MCF 10A (cell line): ENCODE data around the gene ZDHHC17. TPM values are rescaled to one million over a fixed set of nuclear protein-coding genes. Genes with fewer than 3 reads are reported as not detected.

Source experiments
- BruUV-seq: library from RNA; stranded (reverse); fragments of 400-500 nt; replicated peaks from 2 replicates; lab custom pipeline; 2021; lab: Mats Ljungman, UMichigan
- CTCF ChIA-PET: fragments of 300-600 bp; sonication (Branson Sonifier 250); formaldehyde crosslinking; extraction: SDS; loops from one replicate; lab custom pipeline; 2021; ENCODE audit warnings: antibody characterized with exemption, inconsistent platforms; lab: Yijun Ruan, JAX
- POLR2A ChIA-PET: fragments of 300-600, 350-650 bp; sonication (Branson Sonifier 250); formaldehyde crosslinking; extraction: SDS; loops from one replicate; lab custom pipeline; 2020; ENCODE audit warnings: antibody characterized with exemption, inconsistent platforms; lab: Yijun Ruan, JAX
- DNase-seq: peaks from one replicate; pipeline ENCODE4 v3.0.0-alpha.2; 2018; ENCODE audit not compliant: unreplicated experiment
- H3K27ac Mint-ChIP-seq: one replicate; pipeline ENCODE4 v1.8.0; 2022; ENCODE audit warnings: mild to moderate bottlenecking, low read depth, mixed read lengths; ENCODE audit not compliant: unreplicated experiment
- H3K27me3 Mint-ChIP-seq: one replicate; pipeline ENCODE4 v1.8.0; 2022; ENCODE audit warnings: mixed read lengths; ENCODE audit not compliant: insufficient read depth, unreplicated experiment
- H3K36me3 Mint-ChIP-seq: one replicate; pipeline ENCODE4 v1.8.0; 2022; ENCODE audit warnings: mild to moderate bottlenecking, moderate library complexity, mixed read lengths; ENCODE audit not compliant: insufficient read depth, unreplicated experiment
- H3K4me1 Mint-ChIP-seq: one replicate; pipeline ENCODE4 v1.8.0; 2022; ENCODE audit warnings: mixed read lengths; ENCODE audit not compliant: insufficient read depth, unreplicated experiment
- H3K4me3 Mint-ChIP-seq: one replicate; pipeline ENCODE4 v1.8.0; 2022; ENCODE audit warnings: mild to moderate bottlenecking, moderate library complexity, mixed read lengths; ENCODE audit not compliant: unreplicated experiment
- H3K9me3 Mint-ChIP-seq: one replicate; pipeline ENCODE4 v1.8.0; 2022; ENCODE audit warnings: mixed read lengths; ENCODE audit not compliant: unreplicated experiment
- intact Hi-C: fragments of 100-400 bp; cut with micrococcal nuclease; formaldehyde crosslinking; loops from 2 replicates; pipeline ENCODE4 v1.14.1; 2022
- total RNA-seq: library from RNA; stranded (reverse); gene quantifications from 2 replicates; pipeline ENCODE4 v1.2.3, GENCODE V29; 2022
- TF ChIP-seq, protein P1 (sequence below): fragments of 200-600 bp; IDR thresholded peaks from one replicate; pipeline ENCODE4 v1.8.0; 2022; ENCODE audit warnings: antibody characterized with exemption, mild to moderate bottlenecking; ENCODE audit not compliant: unreplicated experiment

Gene ZDHHC17
- total RNA-seq, 1 experiment from 2014 or later: 26.9 TPM

GRCh38 chr12:76864791-76865400 lies 101.0 kb downstream of the ZDHHC17 start:
- H3K36me3 Mint-ChIP-seq: peaks cover 7% of the 10 kb centered on the region
- H3K27me3 Mint-ChIP-seq: no peaks in the 10 kb centered on the region
- no peak overlapping the region for H3K4me3 Mint-ChIP-seq
- TF ChIP-seq, protein P1, sequence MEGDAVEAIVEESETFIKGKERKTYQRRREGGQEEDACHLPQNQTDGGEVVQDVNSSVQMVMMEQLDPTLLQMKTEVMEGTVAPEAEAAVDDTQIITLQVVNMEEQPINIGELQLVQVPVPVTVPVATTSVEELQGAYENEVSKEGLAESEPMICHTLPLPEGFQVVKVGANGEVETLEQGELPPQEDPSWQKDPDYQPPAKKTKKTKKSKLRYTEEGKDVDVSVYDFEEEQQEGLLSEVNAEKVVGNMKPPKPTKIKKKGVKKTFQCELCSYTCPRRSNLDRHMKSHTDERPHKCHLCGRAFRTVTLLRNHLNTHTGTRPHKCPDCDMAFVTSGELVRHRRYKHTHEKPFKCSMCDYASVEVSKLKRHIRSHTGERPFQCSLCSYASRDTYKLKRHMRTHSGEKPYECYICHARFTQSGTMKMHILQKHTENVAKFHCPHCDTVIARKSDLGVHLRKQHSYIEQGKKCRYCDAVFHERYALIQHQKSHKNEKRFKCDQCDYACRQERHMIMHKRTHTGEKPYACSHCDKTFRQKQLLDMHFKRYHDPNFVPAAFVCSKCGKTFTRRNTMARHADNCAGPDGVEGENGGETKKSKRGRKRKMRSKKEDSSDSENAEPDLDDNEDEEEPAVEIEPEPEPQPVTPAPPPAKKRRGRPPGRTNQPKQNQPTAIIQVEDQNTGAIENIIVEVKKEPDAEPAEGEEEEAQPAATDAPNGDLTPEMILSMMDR: no peak
- no peak overlapping the region for H3K27ac Mint-ChIP-seq
- no peak for DNase-seq
- ChIA-PET POLR2A (interaction anchor here (1.2 kb wide), 1 partner anchor 19 kb away, joined by 3 read pairs; no protein-coding TSS in a partner anchor), CTCF (interaction anchor here (0.5 kb wide), 1 partner anchor 10 kb away, joined by 5 read pairs; no protein-coding TSS in a partner anchor)
- no peaks in the 10 kb centered on the region for H3K4me1 Mint-ChIP-seq
- no peaks in the 10 kb centered on the region for H3K9me3 Mint-ChIP-seq
- intact Hi-C loops: no loop called here
- BruUV-seq: no TSS peak

DNA sequence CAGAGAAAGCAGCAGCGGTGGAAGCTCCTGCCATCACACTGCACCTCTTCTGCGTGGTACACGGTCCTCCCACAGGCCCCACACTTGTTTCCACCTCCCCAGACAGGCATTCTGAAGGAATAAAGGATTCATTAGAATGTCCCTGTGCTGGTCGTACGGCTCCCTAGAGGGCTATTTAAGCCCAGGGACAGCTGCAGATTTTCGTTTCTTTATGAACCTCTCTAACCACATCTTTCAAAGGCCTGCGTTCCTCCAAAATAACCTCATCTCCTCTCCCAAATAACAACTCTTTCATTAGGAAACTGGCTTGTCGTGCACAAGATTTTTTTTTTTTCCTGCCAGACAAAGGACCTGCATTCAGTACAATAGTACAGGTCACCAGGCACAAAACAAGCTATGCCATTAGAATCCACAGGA lies 102.2 kb downstream of the ZDHHC17 start:
- intact Hi-C loops: no loop called here
- Mint-ChIP-seq H3K27ac (no peak overlapping the region), H3K4me3 (no peak overlapping the region), H3K4me1 (no peaks in the 10 kb centered on the region), H3K27me3 (no peaks in the 10 kb centered on the region), H3K36me3 (peaks cover 4% of the 10 kb centered on the region), H3K9me3 (no peaks in the 10 kb centered on the region)
- DNase-seq: no peak
- POLR2A ChIA-PET: interaction anchor here (0.6 to 1.2 kb wide), 2 partner anchors 17 to 75 kb away, joined by 3 read pairs; no protein-coding TSS in a partner anchor
- TF ChIP-seq, protein P1: no peak
- CTCF ChIA-PET: interaction anchor here (0.6 to 1.3 kb wide), 6 partner anchors 9 to 140 kb away, joined by 3 to 4 read pairs (median 3); partner anchors contain the start of gene CSRP2
- no TSS peak for BruUV-seq

DNA sequence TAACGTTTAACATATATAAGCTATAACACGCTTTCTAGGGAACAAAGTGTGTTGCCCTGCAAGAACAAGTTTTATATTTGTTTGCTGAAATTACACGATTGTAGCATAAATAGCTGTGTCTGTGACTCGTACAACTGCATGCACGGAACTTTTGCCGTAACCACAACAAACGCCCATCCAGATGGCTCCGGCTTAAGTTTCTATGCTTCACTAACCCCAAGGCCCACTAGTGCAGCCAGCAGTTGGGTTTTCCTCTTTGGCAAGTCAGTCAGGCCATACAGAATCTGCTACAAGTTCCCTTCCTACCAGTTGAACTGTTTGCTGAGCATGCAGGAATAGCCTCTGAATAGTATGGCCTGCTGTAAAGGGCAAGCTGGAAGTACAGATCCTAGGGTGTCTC lies 102.8 kb downstream of the ZDHHC17 start:
- ChIA-PET CTCF (interaction anchor here (1.2 to 1.3 kb wide), 2 partner anchors 9 to 46 kb away, joined by 3 to 4 read pairs; no protein-coding TSS in a partner anchor), POLR2A (interaction anchor here (0.6 kb wide), 1 partner anchor 9 kb away, joined by 3 read pairs; no protein-coding TSS in a partner anchor)
- no peaks in the 10 kb centered on the region for H3K36me3 Mint-ChIP-seq
- H3K4me1 Mint-ChIP-seq: no peaks in the 10 kb centered on the region
- no peak for DNase-seq
- no peak overlapping the region for H3K27ac Mint-ChIP-seq
- TF ChIP-seq, protein P1: no peak
- intact Hi-C loops: no loop called here
- H3K27me3 Mint-ChIP-seq: no peaks in the 10 kb centered on the region
- no peak overlapping the region for H3K4me3 Mint-ChIP-seq
- H3K9me3 Mint-ChIP-seq: no peaks in the 10 kb centered on the region
- BruUV-seq: no TSS peak

DNA sequence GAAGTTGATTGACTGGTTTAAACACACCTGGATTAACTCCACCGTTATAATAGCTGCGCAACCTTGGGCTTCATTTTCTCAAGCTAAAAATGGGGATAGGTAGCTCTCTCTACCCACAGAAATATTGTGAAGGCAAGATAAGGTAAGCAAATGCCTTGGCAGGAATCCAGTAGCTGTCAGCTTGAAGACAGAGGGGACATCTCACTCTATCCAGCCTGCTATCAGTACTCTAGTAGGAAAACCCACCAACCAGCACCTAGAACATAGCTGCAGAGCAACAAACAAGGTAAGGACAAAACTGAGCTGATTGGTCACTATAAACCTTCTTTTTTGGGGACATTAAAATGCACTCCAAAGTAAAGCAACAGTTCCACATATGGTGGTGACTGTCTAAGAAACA lies 107.2 kb downstream of the ZDHHC17 start:
- no peaks in the 10 kb centered on the region for H3K9me3 Mint-ChIP-seq
- H3K36me3 Mint-ChIP-seq: no peaks in the 10 kb centered on the region
- no peaks in the 10 kb centered on the region for H3K4me1 Mint-ChIP-seq
- no peak overlapping the region for H3K27ac Mint-ChIP-seq
- no TSS peak for BruUV-seq
- DNase-seq: no peak
- no peak overlapping the region for H3K4me3 Mint-ChIP-seq
- ChIA-PET CTCF (interaction anchor here (0.6 to 1.2 kb wide), 4 partner anchors 81 to 334 kb away, joined by 3 to 4 read pairs (median 3); no protein-coding TSS in a partner anchor), POLR2A (no interaction called here)
- TF ChIP-seq, protein P1: no peak
- intact Hi-C loops: no loop called here
- H3K27me3 Mint-ChIP-seq: no peaks in the 10 kb centered on the region
